Measurements from ENCODE around the gene TMC1.
"Not testable (repeated sequence)": the region's sequence is repeated elsewhere in the genome, so short reads cannot be mapped to it uniquely, and the experiment has no call there.

The TMC1 gene

DNA sequence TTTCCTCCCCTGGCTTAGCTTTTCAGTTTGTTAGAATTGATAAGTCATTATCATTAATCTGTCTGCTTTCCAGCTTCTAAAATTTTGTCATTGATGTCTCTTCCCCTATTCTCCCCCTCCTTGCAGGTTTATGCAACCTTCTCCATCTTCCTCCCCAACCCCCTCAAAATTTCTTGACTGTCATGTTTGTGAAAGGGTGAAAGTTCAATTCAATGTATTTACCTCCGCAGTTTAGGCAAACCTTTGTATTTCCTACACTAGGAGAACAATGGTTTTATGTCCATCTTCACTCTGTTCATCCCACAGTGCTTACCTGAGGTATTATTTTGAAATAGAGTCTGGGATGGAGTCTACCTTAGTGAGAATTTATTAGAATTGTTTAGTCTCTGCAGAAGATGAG lies 313.6 kb downstream of the TMC1 start:
- no peak for DNase-seq

DNA sequence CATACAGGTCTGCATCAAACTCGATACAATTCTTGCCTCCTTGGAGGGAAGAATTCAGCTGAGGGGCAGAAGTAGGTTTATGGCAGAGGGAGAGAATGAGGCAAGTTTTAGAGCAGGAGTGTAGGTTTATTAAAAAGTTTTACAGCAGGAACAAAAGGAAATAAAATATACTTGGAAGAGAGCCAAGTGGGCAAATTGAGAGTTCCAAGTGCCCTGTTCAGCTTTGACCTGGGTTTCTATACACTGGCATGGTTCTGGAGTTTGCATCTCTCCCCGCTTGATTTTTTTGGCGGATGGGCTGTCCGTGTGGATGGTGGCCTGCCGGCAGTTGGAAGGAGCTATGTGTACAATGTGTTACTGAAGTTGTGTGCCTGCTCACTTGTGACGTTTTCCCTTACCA lies 315.4 kb downstream of the TMC1 start:
- DNase-seq: no peak

DNA sequence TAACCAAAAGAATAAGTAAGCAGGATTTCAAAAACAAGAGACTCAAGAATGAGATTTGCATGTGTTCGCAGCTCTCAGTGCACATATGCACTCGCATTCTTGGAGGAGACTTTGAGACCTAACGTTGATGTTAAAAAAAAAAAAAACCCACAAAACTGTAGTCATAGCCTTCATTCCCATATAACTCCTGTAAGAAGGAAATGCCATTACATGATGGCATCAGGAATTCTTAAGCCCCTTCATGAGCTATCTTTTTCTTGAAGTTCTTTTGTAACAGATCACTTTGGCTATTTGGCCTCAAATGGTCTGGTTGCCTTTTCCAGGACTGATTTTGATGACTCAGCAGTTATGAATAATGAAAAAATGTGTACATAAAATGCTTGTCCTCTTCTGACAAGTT lies 317.7 kb downstream of the TMC1 start:
- DNase-seq: no peak

DNA sequence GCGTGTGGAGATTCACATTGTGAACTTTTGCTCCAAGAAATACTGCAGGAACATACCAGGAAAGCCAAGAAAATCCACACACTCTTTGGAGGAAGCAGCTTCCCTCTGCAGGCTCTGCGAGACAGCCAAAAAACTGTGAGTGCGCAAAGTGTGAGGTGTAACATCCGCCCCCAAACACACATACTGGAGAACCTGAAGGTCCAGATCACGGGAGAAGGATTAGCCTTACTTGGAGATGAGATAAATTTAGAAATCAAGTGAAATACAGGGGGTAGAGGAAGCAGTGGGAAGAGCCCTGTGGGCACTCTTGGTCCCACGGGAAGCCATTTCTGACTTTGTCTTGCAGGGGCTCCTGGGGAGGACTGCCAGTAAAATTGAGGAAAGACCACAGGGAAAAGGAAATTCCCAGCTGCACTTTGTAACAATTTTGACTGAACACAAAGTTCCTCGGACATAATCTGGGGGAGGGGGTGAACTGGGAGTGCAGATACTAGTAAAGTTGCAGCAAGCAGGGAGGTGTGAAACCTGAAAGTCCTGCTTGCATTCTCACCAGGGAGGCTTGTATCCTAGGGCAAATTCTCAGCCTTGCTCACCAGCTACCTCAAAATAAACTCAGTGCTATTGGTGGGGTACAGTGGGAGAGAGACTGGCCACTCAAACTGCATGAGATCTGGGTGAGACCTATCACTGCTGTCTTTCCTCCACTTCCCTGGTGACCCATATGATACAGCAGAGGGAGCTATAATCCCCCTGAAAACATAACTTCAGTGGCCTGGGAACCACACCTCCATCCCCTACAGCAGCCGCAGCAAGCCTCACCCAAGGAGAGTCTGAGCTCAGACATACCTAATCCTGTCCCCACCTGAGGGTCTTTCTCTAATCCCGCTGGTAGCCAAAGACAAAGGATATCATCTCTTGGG lies 322.4 kb downstream of the TMC1 start:
- DNase-seq: no peak

DNA sequence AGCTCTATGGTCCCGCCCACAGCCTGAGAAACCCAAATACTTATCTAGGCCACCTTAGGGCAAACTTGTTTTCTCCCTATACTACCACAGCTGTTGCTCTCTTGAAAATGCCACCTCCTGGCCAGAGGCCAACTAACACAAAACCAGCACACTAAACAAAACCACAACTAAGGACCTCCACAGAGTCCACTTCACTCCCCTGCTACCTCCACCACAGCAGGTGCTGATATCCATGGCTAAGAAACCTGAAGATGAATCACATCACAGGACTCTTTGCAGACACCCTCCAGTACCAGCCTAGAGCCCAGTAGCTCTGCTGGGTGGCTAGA lies 323.0 kb downstream of the TMC1 start:
- DNase-seq: no peak

DNA sequence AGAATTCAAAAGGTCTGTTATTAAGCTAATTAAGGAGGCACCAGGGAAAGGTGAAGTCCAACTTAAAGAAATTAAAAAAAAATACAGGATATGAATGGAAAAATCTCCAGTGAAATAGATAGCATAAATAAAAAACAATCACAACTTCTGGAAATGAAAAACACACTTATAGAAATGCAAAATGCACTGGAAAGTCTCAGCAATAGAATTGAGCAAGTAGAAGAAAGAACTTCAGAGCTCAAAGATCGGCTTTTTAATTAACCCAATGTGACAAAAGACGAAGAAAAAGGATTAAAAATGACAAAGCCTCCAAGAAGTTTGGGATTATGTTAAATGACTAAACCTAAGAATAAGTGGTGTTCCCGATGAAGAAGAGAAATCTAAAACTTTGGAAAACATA lies 323.6 kb downstream of the TMC1 start:
- not testable (repeated sequence) for DNase-seq

DNA sequence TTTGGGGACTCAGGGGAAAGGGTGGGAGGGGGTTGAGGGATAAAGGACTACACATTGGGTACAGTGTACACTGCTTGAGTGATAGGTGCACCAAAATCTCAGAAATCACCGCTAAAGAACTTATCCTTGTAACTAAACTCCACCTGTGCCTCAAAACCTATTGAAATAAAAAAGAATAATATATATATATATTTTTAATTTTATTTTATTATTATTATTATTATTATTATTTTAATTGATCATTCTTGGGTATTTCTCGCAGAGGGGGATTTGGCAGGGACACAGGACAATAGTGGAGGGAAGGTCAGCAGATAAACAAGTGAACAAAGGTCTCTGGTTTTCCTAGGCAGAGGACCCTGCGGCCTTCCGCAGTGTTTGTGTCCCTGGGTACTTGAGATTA lies 328.8 kb downstream of the TMC1 start:
- not testable (repeated sequence) for DNase-seq

DNA sequence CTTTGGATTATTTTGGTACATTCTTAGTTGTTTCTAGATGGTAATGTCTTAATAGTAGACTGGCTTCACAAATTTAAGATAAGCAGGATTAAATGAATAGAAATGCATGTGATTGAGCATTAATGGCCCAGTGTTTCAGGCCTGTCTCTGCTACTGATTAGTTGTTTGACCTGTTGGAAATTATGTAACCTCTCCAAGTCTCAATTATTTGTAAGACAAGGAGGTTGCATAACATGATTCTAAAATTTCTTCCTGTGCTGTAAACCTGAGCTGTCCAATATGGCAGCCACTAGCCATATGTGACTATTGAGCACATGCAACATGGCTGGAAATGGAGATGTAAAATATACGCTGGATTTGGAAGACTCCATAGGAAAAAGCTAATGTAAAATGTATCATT lies 333.9 kb downstream of the TMC1 start:
- no peak for DNase-seq

DNA sequence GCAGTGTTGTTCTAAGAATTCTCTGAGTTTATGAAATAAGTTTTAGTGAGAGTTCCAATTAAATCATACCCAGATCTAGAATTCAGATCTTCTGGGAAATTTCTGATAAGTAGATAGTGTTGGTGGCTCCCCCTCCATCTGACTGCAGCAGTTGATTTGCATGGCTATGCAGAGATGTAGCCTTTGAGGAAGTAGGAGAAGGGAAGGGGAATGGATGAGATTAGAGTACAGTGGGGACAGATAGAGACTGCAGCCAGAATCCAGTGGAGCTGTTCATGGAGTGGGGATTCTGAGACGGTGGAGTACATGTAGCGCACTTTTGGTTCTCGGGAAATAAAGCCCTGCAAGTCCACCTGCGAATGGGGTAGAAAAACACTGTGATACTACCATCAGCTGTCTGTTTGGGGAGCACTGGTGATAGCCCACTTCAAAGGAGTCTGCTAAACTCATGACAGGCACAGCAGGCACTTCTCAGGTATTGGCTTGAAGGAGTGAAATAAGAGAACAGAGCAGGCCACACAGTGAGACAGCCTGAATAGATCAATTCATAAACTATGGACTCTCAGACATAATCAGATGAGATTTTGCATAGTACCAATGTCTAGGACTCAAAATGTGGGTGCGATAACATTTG lies 334.6 kb downstream of the TMC1 start:
- DNase-seq: no peak

DNA sequence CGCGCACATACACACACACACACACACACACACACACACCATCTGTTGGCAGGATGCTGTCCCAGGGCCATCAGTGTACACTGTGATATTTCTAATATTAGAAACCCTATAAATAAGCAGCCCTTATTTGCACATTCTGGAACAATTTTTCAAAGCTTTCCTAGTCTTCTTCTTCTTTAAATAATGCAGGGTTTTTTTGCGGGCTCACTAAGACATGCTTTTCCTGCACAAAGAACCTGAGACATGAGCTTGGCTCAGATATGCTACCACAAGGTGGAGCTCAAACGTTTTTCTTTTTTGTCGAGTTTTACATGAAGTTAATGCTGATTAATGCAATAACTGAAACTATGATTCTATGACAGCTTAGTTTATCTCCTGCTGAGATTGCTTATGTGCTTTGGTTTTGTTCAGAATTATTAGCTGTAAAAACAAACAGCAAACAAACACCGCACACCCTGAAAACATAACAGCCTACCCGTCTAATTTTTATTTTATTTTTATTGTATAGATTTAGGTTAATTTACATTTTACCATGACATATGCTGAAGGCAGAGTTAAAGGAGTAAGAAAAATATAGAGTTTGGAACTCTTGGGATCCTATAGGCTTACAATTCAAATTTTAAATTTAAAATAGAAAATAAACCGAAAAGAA lies 335.7 kb downstream of the TMC1 start:
- no peak for DNase-seq

DNA sequence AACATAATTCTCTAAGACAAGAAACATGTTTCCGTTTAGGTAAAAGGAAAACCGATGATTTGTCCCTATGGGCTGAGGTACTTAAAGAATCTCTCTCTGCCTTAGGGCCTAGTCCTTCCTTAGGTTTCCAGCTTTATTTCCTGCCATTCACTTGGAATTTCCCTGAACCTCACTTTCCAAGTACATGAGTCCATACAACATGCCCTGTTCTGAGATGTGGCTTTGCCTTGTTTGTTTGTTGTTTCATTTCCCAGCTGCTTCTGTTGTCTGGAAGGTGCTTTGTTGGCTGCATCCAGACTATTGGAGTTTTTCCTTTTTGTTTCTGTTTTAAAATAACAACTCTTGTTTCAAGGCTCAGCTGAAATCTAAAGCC lies 336.2 kb downstream of the TMC1 start:
- DNase-seq: no peak

DNA sequence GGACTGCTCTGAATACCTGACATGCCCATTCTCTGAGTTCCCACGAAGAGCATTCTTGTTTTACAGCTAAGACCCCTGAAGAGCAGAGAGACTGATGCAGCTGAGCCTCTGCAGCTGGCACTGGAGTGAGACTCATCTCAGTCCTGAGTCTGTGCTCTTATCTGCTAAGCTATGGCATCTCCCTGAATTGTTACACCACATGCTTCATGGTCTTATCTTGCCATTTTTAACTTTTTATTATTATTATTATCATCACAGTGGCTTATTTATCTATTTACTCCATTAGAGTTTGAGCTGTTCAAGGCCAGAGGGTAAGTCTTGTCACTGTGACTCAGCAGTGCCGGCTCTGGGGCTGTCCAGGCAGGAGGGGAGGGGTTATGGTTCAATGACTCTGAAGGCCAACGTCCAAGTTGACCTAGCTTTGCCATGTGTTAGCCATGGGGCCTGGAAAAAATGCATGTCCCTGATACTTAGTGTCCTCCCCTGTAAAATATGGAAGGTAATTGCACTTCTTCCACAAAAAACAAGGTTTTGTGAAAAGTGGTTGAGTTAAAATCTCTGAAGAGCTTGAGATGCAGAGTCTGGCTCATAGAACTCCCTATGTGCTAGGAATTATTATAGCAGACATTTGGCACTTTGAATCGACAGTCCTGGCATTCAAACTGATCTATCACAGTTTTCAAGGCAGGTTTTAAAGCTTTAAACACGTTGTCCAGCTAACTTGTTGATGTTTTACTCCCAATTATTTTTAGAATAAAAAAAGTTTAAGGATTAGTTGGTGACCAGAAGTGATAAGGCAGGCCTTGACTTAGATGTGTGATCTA lies 336.9 kb downstream of the TMC1 start:
- DNase-seq: no peak

DNA sequence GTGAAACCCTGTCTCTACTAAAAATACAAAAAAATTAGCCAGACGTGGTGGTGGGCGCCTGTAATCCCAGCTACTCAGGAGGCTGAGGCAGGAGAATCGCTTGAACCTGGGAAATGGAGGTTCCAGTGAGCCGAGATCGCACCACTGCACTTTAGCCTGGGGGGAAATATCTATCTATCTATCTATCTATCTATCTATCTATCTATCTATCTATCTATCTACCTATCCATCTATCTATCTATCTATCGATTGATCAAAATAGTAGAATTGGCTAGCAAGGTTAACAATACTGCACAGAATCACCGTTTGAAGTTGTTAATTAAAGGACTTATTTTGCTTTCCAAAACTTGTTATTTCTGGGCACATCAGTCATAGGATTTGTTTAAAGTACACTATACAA lies 341.4 kb downstream of the TMC1 start:
- DNase-seq: not testable (repeated sequence)

DNA sequence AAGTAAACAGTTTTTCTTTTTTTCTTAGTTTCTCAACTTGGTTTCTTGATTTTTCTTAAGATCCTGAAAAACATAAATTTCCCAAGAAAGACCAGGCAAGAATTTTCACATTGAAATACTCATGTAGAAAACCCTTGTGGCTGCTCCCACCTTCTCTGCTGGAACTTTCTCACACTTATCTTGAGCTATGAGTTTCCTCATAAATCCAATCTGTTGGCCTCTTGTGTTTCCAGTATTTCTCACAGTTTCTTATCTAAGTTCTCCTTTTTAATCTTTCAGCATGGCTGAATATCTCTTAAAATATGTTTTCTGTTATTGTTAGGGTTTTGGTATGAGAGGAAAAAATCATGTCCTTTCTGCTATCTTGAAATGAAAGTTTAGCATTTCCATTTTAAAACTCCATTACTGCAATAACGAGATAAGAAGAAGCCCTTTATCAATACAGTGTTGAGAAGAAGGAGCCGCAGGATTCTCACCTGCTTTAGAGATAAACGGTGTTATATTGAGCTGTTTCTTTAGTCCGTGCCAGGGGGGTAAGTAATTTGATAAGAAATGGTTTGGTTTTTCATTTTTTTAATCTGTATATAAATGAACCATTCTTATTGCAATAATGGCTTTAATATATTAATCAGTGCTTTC lies 342.2 kb downstream of the TMC1 start:
- DNase-seq: no peak

DNA sequence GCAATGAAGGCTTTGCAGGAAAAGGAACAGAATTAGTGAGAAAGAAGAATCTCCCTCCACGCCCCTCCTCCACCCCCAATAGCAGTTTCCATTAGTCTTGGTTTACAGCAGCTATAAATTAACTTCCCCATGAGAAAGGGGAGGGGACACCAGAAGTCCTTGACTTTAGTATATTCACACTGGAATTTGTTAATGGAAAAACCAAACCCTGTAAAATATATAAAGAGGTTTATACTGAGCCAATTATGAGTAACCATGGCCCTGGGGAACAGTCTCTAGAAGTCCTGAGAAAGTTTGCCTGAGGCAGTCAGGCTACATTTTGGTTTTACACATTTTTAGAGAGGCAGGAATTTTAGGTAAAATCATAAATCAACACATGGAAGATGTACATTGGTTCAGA lies 342.9 kb downstream of the TMC1 start:
- DNase-seq: no peak

DNA sequence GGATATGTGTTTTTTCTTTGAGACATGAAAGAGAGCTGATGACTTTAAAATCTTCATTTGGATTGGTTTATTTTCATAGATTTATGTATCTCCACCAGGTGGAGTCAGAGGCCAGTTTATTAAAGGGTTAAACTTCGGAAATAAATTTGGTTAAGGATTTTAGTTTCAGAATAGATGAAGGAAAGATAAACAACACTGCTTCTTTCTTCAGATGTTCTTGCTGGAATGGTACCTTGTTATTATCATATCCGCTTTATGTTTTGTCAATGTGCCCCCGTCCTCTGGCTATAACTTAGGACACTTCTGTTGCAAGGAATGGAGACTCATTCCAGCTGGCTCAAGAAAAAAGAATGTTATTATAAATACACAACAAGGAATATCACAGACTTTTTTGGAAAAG lies 350.3 kb downstream of the TMC1 start:
- DNase-seq: no peak

DNA sequence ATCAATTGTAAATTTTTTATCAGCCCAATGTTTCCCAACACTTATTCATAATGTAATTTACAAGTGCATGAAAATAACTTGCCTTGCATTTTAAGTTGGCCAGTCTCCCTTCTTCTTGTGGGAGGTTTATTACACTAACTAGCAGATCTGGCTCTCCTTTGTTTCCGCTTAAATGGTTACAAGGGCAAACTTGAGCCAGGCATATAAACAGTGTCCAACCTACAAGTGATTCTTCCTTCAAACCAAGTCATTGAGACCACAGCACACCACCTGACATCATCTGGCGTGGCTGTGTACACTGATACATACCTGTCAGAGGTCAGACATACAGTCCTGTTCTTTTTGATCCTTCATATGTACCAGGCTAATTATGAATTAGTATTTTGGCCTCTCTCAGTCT lies 351.3 kb downstream of the TMC1 start:
- no peak for DNase-seq

DNA sequence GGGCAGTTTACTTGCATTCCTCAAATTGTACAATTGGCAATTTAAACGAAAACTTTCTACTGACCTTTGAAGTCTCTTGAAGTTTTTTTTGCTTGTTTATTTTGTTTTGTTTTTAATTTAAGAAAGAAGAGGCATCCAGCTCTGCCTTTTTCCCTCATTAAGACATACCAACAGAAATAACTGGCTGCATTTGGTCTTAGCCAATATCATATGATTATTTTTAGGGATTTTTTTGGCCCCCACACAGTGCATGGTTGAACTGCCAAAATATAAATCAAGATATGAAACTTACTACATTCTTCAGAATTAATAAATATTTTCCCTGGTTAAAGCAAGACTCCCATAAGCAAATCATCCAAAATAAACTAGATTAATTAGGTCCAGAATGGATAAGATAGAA lies 352.0 kb downstream of the TMC1 start:
- no peak for DNase-seq

DNA sequence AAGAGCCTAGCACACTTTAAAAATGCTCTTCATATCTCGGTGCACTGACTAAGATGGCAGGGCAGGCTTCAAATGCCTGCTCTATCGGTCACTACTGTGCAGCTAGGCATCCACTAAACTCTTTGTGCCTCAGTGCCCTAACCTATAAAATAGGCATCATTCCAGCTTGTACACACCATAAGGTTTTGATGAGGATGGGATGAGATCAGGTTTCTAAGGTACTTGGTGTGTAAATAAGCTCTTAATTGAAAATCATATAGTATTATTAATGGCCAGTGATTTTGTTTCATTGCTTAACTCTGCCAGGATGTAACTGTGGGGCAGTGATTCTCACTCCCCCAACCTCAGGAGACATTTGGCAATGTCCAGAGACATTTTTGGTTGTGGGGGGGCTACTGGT lies 352.9 kb downstream of the TMC1 start:
- DNase-seq: no peak

DNA sequence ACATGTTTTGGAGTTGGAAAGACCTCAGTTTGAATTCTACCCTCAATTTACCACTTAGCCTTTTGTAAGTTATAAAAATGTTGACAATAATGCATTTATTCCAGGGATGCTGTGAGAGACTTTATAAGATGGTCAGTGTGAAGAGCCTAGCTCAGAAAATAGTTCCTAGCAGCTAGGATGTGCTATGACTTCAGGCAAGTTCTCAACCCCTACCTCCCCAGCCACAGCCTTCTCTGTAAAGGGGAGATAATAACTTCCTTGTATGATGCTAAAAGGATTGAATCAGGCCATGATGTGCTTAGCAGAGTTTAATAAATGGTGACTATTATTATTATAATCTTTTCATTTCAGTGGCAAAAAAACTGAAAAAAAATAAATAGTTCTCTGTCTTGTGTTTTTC lies 353.8 kb downstream of the TMC1 start:
- DNase-seq: no peak

DNA sequence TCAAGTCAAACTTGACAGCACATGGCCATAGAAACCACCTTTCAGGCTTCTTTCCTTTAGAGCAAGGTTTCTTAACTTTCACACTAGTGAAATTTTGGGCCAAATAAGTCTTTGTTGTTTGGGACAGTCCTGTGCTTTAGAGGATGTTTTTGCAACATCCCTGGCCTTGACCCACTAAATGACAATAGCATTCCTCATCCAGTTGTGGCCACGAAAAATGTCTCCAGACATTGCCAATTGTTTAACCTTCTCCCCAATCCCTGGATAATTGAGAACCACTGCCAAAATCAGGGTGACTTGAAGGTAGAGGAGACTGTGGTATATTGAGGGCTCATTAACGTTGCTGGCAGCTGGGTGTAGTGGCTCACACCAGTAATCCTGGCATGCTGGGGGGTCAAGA lies 359.4 kb downstream of the TMC1 start:
- no peak for DNase-seq

DNA sequence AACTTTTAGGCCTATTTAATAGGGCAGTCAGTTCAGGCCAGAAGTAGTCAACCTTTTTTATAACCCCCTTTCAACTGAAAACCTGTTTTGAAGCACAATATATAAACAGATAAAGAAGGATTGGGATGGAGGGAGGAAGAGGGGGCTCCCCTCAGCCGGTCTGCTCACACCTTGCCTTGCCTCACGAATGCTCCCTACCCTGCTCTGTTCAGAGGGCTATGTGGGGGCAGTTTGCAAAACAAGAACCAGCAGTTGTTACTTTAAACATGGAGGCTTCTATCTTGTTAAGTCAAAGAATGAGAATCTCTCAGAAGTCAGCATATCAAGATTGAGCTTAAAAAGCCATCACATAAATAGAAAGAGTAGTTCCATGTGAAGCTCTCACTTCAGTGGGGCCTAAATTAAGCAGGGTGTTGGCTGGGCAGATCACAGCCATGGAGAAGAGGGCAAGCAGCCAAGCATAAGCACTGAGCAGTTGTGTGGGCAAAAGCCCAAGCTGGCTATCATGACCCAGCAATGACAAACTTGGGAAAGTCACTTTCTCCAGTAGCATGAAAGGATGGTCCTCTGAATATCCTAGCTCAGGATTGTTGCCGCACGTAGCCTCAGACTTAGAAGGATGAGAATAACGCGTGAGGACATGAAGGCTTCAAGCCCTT lies 360.8 kb downstream of the TMC1 start:
- DNase-seq: no peak
